Upper lobe of right lung (tissue), 1 donor: ENCODE measurements around the gene FAM107A. TPM values are rescaled to one million over a fixed set of nuclear protein-coding genes. Genes with fewer than 3 reads are reported as not detected.

Experiments
- ATAC-seq: fragments of 200-7000 bp; cut with Tn5 transposase; one replicate; pipeline ENCODE4 v1.9.1; 2020; ENCODE audit warnings: mild to moderate bottlenecking, moderate library complexity
- DNase-seq: peaks from one replicate; pipeline ENCODE4 v3.0.0-alpha.2; 2020
- H3K27ac ChIP-seq: fragments of 200-600 bp; one replicate; pipeline ENCODE4 v1.8.0; 2022
- H3K27me3 ChIP-seq: fragments of 200-600 bp; one replicate; pipeline ENCODE4 v1.8.0; 2022; ENCODE audit warnings: mild to moderate bottlenecking
- H3K36me3 ChIP-seq: fragments of 200-600 bp; one replicate; pipeline ENCODE4 v1.8.0; 2022
- H3K4me1 ChIP-seq: fragments of 200-600 bp; one replicate; pipeline ENCODE4 v1.8.0; 2022
- H3K4me3 ChIP-seq: fragments of 200-600 bp; one replicate; pipeline ENCODE4 v1.8.0; 2022; ENCODE audit warnings: mild to moderate bottlenecking
- H3K9me3 ChIP-seq: fragments of 200-600 bp; one replicate; pipeline ENCODE4 v1.8.0; 2022
- CTCF ChIP-seq: fragments of 200-600 bp; IDR thresholded peaks from one replicate; pipeline ENCODE4 v1.8.0; 2022; ENCODE audit warnings: antibody characterized with exemption
- intact Hi-C: fragments of 100-400 bp; cut with DNase I; formaldehyde crosslinking; loops from one replicate; pipeline ENCODE4 v1.11.0; 2022
- total RNA-seq: library from RNA; stranded (reverse); fragmentation: NEBNext Ultra II Directional; extraction: Animal tissue kit (Norgen Biotek cat#: 25700); gene quantifications from one replicate; pipeline ENCODE4 v1.2.1, GENCODE V29; 2021
- donor health status: DM: no; HTN: yes; CAD: no; lungs with severe emphysema.

FAM107A gene
- total RNA-seq, 1 donor from 2014 or later = 91.5 TPM

- DNase-seq = peak; percentile 91
- TF ChIP-seq CTCF = peak; percentile 90
- Histone ChIP-seq H3K27me3 (peaks cover 15% of the 10 kb centered on the region), H3K27ac (peak overlapping the region; percentile 80), H3K36me3 (no peaks in the 10 kb centered on the region), H3K4me1 (peaks cover 13% of the 10 kb centered on the region), H3K4me3 (peak overlapping the region; percentile 60), H3K9me3 (no peaks in the 10 kb centered on the region)
- ATAC-seq = peak; percentile 96
- intact Hi-C loops = no loop called here
Observed at GRCh38 chr3:58585005-58585786, 8.0 kb upstream of the FAM107A start.

- intact Hi-C loops = no loop called here
- H3K4me3 ChIP-seq = peak overlapping the region; percentile 60
- H3K4me1 ChIP-seq = peaks cover 13% of the 10 kb centered on the region
- H3K27ac ChIP-seq = peak overlapping the region; percentile 80
- no peak for TF ChIP-seq CTCF
- peaks cover 15% of the 10 kb centered on the region for H3K27me3 ChIP-seq
- ATAC-seq = no peak
- no peak for DNase-seq
- no peaks in the 10 kb centered on the region for H3K9me3 ChIP-seq
- no peaks in the 10 kb centered on the region for H3K36me3 ChIP-seq
Observed at GRCh38 chr3:58584690-58585004, 7.5 kb upstream of the FAM107A start.

- intact Hi-C loops = no loop called here
- DNase-seq = no peak
- no peak overlapping the region for H3K4me3 ChIP-seq
- no peak for TF ChIP-seq CTCF
- no peak for ATAC-seq
- no peak overlapping the region for H3K27ac ChIP-seq
- no peaks in the 10 kb centered on the region for H3K9me3 ChIP-seq
- no peaks in the 10 kb centered on the region for H3K36me3 ChIP-seq
- peaks cover 15% of the 10 kb centered on the region for H3K4me1 ChIP-seq
- H3K27me3 ChIP-seq = peaks cover 4% of the 10 kb centered on the region
Observed at GRCh38 chr3:58581328-58582091, 4.3 kb upstream of the FAM107A start.

- Histone ChIP-seq H3K4me3 (no peak overlapping the region), H3K4me1 (peaks cover 9% of the 10 kb centered on the region), H3K36me3 (no peaks in the 10 kb centered on the region), H3K27ac (no peak overlapping the region), H3K9me3 (no peaks in the 10 kb centered on the region), H3K27me3 (no peaks in the 10 kb centered on the region)
- DNase-seq (no peak), ATAC-seq (no peak)
- intact Hi-C loops = no loop called here
- no peak for TF ChIP-seq CTCF
Observed at GRCh38 chr3:58580826-58581327, 3.7 kb upstream of the FAM107A start.

GRCh38 chr3:58578873-58579272 lies 1.7 kb upstream of the FAM107A start:
- Histone ChIP-seq H3K36me3 (no peaks in the 10 kb centered on the region), H3K4me1 (peaks cover 5% of the 10 kb centered on the region), H3K27ac (no peak overlapping the region), H3K27me3 (no peaks in the 10 kb centered on the region), H3K4me3 (no peak overlapping the region), H3K9me3 (no peaks in the 10 kb centered on the region)
- ATAC-seq = no peak
- TF ChIP-seq CTCF = no peak
- intact Hi-C loops = no loop called here
- no peak for DNase-seq
